MCF 10A (cell line): ENCODE measurements around the gene CBR3. TPM values are rescaled to one million over a fixed set of nuclear protein-coding genes. Genes with fewer than 3 reads are reported as not detected.

ENCODE experiments used
- BruUV-seq: library from RNA; stranded (reverse); fragments of 400-500 nt; replicated peaks from 2 replicates; lab custom pipeline; 2021; lab: Mats Ljungman, UMichigan
- CTCF ChIA-PET: fragments of 300-600 bp; sonication (Branson Sonifier 250); formaldehyde crosslinking; extraction: SDS; loops from one replicate; lab custom pipeline; 2021; ENCODE audit warnings: antibody characterized with exemption, inconsistent platforms; lab: Yijun Ruan, JAX
- POLR2A ChIA-PET: fragments of 300-600, 350-650 bp; sonication (Branson Sonifier 250); formaldehyde crosslinking; extraction: SDS; loops from one replicate; lab custom pipeline; 2020; ENCODE audit warnings: antibody characterized with exemption, inconsistent platforms; lab: Yijun Ruan, JAX
- DNase-seq: peaks from one replicate; pipeline ENCODE4 v3.0.0-alpha.2; 2018; ENCODE audit not compliant: unreplicated experiment
- H3K27ac Mint-ChIP-seq: one replicate; pipeline ENCODE4 v1.8.0; 2022; ENCODE audit warnings: mild to moderate bottlenecking, low read depth, mixed read lengths; ENCODE audit not compliant: unreplicated experiment
- H3K27me3 Mint-ChIP-seq: one replicate; pipeline ENCODE4 v1.8.0; 2022; ENCODE audit warnings: mixed read lengths; ENCODE audit not compliant: insufficient read depth, unreplicated experiment
- H3K36me3 Mint-ChIP-seq: one replicate; pipeline ENCODE4 v1.8.0; 2022; ENCODE audit warnings: mild to moderate bottlenecking, moderate library complexity, mixed read lengths; ENCODE audit not compliant: insufficient read depth, unreplicated experiment
- H3K4me1 Mint-ChIP-seq: one replicate; pipeline ENCODE4 v1.8.0; 2022; ENCODE audit warnings: mixed read lengths; ENCODE audit not compliant: insufficient read depth, unreplicated experiment
- H3K4me3 Mint-ChIP-seq: one replicate; pipeline ENCODE4 v1.8.0; 2022; ENCODE audit warnings: mild to moderate bottlenecking, moderate library complexity, mixed read lengths; ENCODE audit not compliant: unreplicated experiment
- H3K9me3 Mint-ChIP-seq: one replicate; pipeline ENCODE4 v1.8.0; 2022; ENCODE audit warnings: mixed read lengths; ENCODE audit not compliant: unreplicated experiment
- intact Hi-C: fragments of 100-400 bp; cut with micrococcal nuclease; formaldehyde crosslinking; loops from 2 replicates; pipeline ENCODE4 v1.14.1; 2022
- total RNA-seq: library from RNA; stranded (reverse); gene quantifications from 2 replicates; pipeline ENCODE4 v1.2.3, GENCODE V29; 2022
- TF ChIP-seq, protein P1 (sequence below): fragments of 200-600 bp; IDR thresholded peaks from one replicate; pipeline ENCODE4 v1.8.0; 2022; ENCODE audit warnings: antibody characterized with exemption, mild to moderate bottlenecking; ENCODE audit not compliant: unreplicated experiment

The CBR3 gene
- total RNA-seq, 1 experiment from 2014 or later: 1.8 TPM

- no peak for DNase-seq
- no TSS peak for BruUV-seq
- H3K4me1 Mint-ChIP-seq: no peaks in the 10 kb centered on the region
- TF ChIP-seq, protein P1, sequence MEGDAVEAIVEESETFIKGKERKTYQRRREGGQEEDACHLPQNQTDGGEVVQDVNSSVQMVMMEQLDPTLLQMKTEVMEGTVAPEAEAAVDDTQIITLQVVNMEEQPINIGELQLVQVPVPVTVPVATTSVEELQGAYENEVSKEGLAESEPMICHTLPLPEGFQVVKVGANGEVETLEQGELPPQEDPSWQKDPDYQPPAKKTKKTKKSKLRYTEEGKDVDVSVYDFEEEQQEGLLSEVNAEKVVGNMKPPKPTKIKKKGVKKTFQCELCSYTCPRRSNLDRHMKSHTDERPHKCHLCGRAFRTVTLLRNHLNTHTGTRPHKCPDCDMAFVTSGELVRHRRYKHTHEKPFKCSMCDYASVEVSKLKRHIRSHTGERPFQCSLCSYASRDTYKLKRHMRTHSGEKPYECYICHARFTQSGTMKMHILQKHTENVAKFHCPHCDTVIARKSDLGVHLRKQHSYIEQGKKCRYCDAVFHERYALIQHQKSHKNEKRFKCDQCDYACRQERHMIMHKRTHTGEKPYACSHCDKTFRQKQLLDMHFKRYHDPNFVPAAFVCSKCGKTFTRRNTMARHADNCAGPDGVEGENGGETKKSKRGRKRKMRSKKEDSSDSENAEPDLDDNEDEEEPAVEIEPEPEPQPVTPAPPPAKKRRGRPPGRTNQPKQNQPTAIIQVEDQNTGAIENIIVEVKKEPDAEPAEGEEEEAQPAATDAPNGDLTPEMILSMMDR: no peak
- H3K4me3 Mint-ChIP-seq: no peak overlapping the region
- no peak overlapping the region for H3K27ac Mint-ChIP-seq
- intact Hi-C loops: no loop called here
- H3K36me3 Mint-ChIP-seq: no peaks in the 10 kb centered on the region
- H3K9me3 Mint-ChIP-seq: no peaks in the 10 kb centered on the region
- CTCF ChIA-PET: interaction anchor here (0.7 kb wide), 1 partner anchor 78 kb away, joined by 3 read pairs; no protein-coding TSS in a partner anchor
- POLR2A ChIA-PET: no interaction called here
- no peaks in the 10 kb centered on the region for H3K27me3 Mint-ChIP-seq
These were observed 41.1 kb downstream of the CBR3 start for GRCh38 chr21:36175771-36176565.

DNA sequence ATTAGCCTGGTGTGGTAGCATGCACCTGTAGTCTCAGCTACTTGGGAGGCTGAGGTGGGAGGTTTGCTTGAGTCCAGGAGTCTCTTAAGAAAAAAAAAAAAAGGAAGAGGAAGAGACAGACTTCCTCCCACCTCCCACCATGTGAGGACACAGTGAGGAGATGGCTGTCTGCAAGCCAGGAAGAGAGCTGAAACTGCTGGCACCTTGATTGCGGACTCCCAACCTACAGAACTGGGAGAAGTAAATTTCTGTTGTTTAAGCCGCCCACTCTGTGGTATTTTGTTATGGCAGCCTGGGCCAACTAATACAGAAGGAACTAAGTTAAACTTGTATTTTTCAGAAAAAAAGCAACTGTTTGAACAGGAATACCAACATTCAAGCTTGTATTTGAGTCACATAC lies 43.5 kb downstream of the CBR3 start:
- ChIA-PET POLR2A (interaction anchor here (0.6 kb wide), 1 partner anchor 35 kb away, joined by 7 read pairs; no protein-coding TSS in a partner anchor), CTCF (interaction anchor here (1.7 kb wide), 1 partner anchor 31 kb away, joined by 3 read pairs; no protein-coding TSS in a partner anchor)
- H3K4me1 Mint-ChIP-seq: peaks cover 6% of the 10 kb centered on the region
- no peak for DNase-seq
- H3K27ac Mint-ChIP-seq: no peak overlapping the region
- H3K36me3 Mint-ChIP-seq: no peaks in the 10 kb centered on the region
- H3K27me3 Mint-ChIP-seq: no peaks in the 10 kb centered on the region
- intact Hi-C loops: no loop called here
- no peaks in the 10 kb centered on the region for H3K9me3 Mint-ChIP-seq
- H3K4me3 Mint-ChIP-seq: no peak overlapping the region
- TF ChIP-seq, protein P1: no peak
- BruUV-seq: no TSS peak

DNA sequence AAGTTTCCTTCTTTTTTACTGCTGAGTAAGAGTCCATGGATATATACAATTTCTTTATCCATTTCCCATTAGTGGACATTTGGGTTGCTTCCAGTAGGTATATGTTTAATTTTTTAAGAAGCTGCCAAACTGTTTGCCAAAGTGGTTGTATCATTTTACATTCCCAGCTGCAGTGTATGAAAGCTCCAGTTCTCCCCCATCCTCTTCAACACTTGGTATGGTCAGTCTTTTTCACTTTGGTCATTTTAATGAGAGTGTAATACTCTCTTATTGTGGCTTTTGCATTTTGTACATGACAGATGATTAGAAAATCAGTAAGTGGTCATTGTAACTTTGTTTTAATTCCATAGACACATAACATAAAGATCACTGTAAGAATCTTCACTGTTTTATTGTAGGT lies 44.3 kb downstream of the CBR3 start:
- H3K9me3 Mint-ChIP-seq: no peaks in the 10 kb centered on the region

GRCh38 chr21:36180963-36181362 lies 46.1 kb downstream of the CBR3 start:
- Mint-ChIP-seq H3K36me3 (no peaks in the 10 kb centered on the region), H3K4me3 (no peak overlapping the region), H3K4me1 (peaks cover 6% of the 10 kb centered on the region), H3K27me3 (no peaks in the 10 kb centered on the region), H3K9me3 (no peaks in the 10 kb centered on the region), H3K27ac (no peak overlapping the region)
- no peak for DNase-seq
- ChIA-PET CTCF (no interaction called here), POLR2A (interaction anchor here (1.0 kb wide), 1 partner anchor 17 kb away, joined by 4 read pairs; no protein-coding TSS in a partner anchor)
- intact Hi-C loops: no loop called here
- no TSS peak for BruUV-seq
- TF ChIP-seq, protein P1: no peak

More for the DNA sequence above, 44.3 kb downstream of the CBR3 start:
- CTCF ChIA-PET: interaction anchor here (1.7 kb wide), 1 partner anchor 30 kb away, joined by 3 read pairs; no protein-coding TSS in a partner anchor
- BruUV-seq: no TSS peak
- intact Hi-C loops: no loop called here
- TF ChIP-seq, protein P1: no peak
- POLR2A ChIA-PET: interaction anchor here (0.6 kb wide), 1 partner anchor 36 kb away, joined by 7 read pairs; no protein-coding TSS in a partner anchor
- DNase-seq: no peak
- no peaks in the 10 kb centered on the region for H3K36me3 Mint-ChIP-seq
- H3K27ac Mint-ChIP-seq: no peak overlapping the region
- H3K4me1 Mint-ChIP-seq: peaks cover 6% of the 10 kb centered on the region
- no peaks in the 10 kb centered on the region for H3K27me3 Mint-ChIP-seq
- no peak overlapping the region for H3K4me3 Mint-ChIP-seq
